Measurements from ENCODE around the gene NRSN2. TPM values are rescaled to one million over a fixed set of nuclear protein-coding genes. Genes with fewer than 3 reads are reported as not detected.

The NRSN2 gene
- total and polyA plus RNA-seq, 2 donors (not counting 1 experiment from before 2014, with no cell fraction given) = 5.0 to 8.6 TPM

GRCh38 chr20:298776-299391 is 48.0 kb upstream of the NRSN2 start:
- peak overlapping the region; percentile 93 for H3K4me2 ChIP-seq (replicated peaks; ENCODE audit: low read depth, low read length, poor library complexity, severe bottlenecking)
- TF ChIP-seq CTCF (IDR thresholded peaks at IDR 0.05) (no peak), EZH2 (IDR thresholded peaks at IDR 0.05; ENCODE audit: borderline replicate concordance, insufficient read depth, low read depth, low read length, poor library complexity, severe bottlenecking) (no peak)
- ChIA-PET CTCF (interaction anchor here (0.8 to 7.7 kb wide), 5 partner anchors 11 to 33 kb away, joined by 3 to 58 read pairs (median 6); partner anchors contain the start of gene SOX12), POLR2A (interaction anchor here (0.8 to 2.7 kb wide), 2 partner anchors 26 to 30 kb away, joined by 3 to 35 read pairs; partner anchors contain the start of gene SOX12)
- peaks cover 0 to 9% of the 10 kb centered on the region in 2 experiments for H3K36me3 ChIP-seq (replicated peaks in 1 of 2; ENCODE audit: control extremely low read depth in 1 of 2, control insufficient read depth in 1 of 2, extremely low read depth in 1 of 2, insufficient read depth in 2 of 2, low read length in 1 of 2)
- H3K9ac ChIP-seq (ENCODE audit: low read length) = peak overlapping the region; percentile 90
- H4K20me1 ChIP-seq (ENCODE audit: control insufficient read depth, insufficient read depth, low read length, poor library complexity, severe bottlenecking) = peaks cover 28% of the 10 kb centered on the region
- peaks cover 29% of the 10 kb centered on the region for H3K79me2 ChIP-seq (ENCODE audit: control insufficient read depth, insufficient read depth, low read length)
- Mint-ChIP-seq H3K4me1 (peaks cover 40% of the 10 kb centered on the region), H3K27ac (peak overlapping the region; percentile 100), H3K4me3 (peak overlapping the region; percentile 99), H3K27me3 (no peaks in the 10 kb centered on the region), H3K9me3 (ENCODE audit: insufficient read depth) (no peaks in the 10 kb centered on the region)
- ATAC-seq (ENCODE audit: low read depth) (no peak), DNase-seq (no peak)
- intact Hi-C loops (cut with micrococcal nuclease) = loop anchor here (1.0 kb wide), 2 partner anchors 9 to 11 kb away; partner anchors contain the start of gene C20orf96
- peak overlapping the region; percentile 51 to 94 (median 90) for H3K4me3 ChIP-seq (ENCODE audit: control extremely low read depth in 1 of 5, extremely low read depth in 1 of 5, insufficient read depth in 1 of 5, low read depth in 2 of 5, low read length in 4 of 5)
- H3K27ac ChIP-seq (ENCODE audit: low read length in 2 of 2) = peak overlapping the region; percentile 85 to 88
- H3K9me3 ChIP-seq (ENCODE audit: control extremely low read depth in 1 of 3, control insufficient read depth in 2 of 3, insufficient read depth in 1 of 3, low read length in 2 of 3) = no peaks in the 10 kb centered on the region
- H2AFZ ChIP-seq (ENCODE audit: insufficient read depth, low read depth, low read length, poor library complexity, severe bottlenecking) = peak overlapping the region; percentile 82
- H3K4me1 ChIP-seq (ENCODE audit: control insufficient read depth in 2 of 2, insufficient read depth in 2 of 2, low read length in 2 of 2) = peaks cover 16 to 27% of the 10 kb centered on the region in 2 donors
- no peaks in the 10 kb centered on the region for H3K27me3 ChIP-seq (replicated peaks in 1 of 4; ENCODE audit: control extremely low read depth in 1 of 4, control insufficient read depth in 3 of 4, insufficient read depth in 4 of 4, low read length in 3 of 4)
- 0% methylated on average over 4 of the region's 15 CpGs for WGBS (ENCODE audit: insufficient coverage)
